Stimulated activated CD8-positive, alpha-beta memory T cell treated with anti-CD3 and anti-CD28 coated beads, Interleukin-12 subunit alpha, Interleukin-12 subunit beta, amount 100 ng/mL, for 4 hours (primary cell): ENCODE data around the gene C10orf53.

Experiments
- DNase-seq: peaks from one replicate; pipeline ENCODE4 v3.0.0-alpha.2; 2020; ENCODE audit warnings: low read depth

Gene C10orf53

GRCh38 chr10:49679480-49679893, at the start of gene C10orf53:
Gene C10orf53 (plus strand): TSS chr10:49679651. CDS start chr10:49679698, 47 bp downstream.
- DNase-seq: no peak

- no peak for DNase-seq
Observed at GRCh38 chr10:49631975-49632374, 47.5 kb upstream of the C10orf53 start.

- DNase-seq: no peak
Observed at GRCh38 chr10:49632406-49633317, 46.8 kb upstream of the C10orf53 start.

GRCh38 chr10:49633327-49634068, 46.0 kb upstream of the C10orf53 start:
- DNase-seq: no peak

GRCh38 chr10:49634069-49634660, 45.3 kb upstream of the C10orf53 start:
- DNase-seq: no peak

- DNase-seq: no peak
Observed at GRCh38 chr10:49642311-49642710, 37.1 kb upstream of the C10orf53 start.

- DNase-seq: no peak
Observed at GRCh38 chr10:49643241-49644034, 36.0 kb upstream of the C10orf53 start.

GRCh38 chr10:49644035-49644646, 35.3 kb upstream of the C10orf53 start:
- no peak for DNase-seq

- no peak for DNase-seq
Observed at GRCh38 chr10:49645417-49645816, 34.0 kb upstream of the C10orf53 start.

GRCh38 chr10:49645871-49646870, 33.3 kb upstream of the C10orf53 start:
- no peak for DNase-seq

- DNase-seq: no peak
Observed at GRCh38 chr10:49647554-49647953, 31.9 kb upstream of the C10orf53 start.

GRCh38 chr10:49647985-49648795, 31.3 kb upstream of the C10orf53 start:
- no peak for DNase-seq

GRCh38 chr10:49649294-49649693, 30.2 kb upstream of the C10orf53 start:
- no peak for DNase-seq

- DNase-seq: no peak
Observed at GRCh38 chr10:49649936-49650723, 29.3 kb upstream of the C10orf53 start.

GRCh38 chr10:49650724-49651034, 28.8 kb upstream of the C10orf53 start:
- DNase-seq: no peak

- no peak for DNase-seq
Observed at GRCh38 chr10:49651039-49651835, 28.2 kb upstream of the C10orf53 start.

- no peak for DNase-seq
Observed at GRCh38 chr10:49651917-49652316, 27.5 kb upstream of the C10orf53 start.
